ENCODE results near the gene SWI5. TPM values are rescaled to one million over a fixed set of nuclear protein-coding genes. Genes with fewer than 3 reads are reported as not detected.

Gene SWI5
- total and polyA plus RNA-seq, 9 of the 15 experiments (the other 6 are each of a cell fraction or from before 2014, with no cell fraction given), result 62.8 to 133 (median 95.9) TPM

DNA sequence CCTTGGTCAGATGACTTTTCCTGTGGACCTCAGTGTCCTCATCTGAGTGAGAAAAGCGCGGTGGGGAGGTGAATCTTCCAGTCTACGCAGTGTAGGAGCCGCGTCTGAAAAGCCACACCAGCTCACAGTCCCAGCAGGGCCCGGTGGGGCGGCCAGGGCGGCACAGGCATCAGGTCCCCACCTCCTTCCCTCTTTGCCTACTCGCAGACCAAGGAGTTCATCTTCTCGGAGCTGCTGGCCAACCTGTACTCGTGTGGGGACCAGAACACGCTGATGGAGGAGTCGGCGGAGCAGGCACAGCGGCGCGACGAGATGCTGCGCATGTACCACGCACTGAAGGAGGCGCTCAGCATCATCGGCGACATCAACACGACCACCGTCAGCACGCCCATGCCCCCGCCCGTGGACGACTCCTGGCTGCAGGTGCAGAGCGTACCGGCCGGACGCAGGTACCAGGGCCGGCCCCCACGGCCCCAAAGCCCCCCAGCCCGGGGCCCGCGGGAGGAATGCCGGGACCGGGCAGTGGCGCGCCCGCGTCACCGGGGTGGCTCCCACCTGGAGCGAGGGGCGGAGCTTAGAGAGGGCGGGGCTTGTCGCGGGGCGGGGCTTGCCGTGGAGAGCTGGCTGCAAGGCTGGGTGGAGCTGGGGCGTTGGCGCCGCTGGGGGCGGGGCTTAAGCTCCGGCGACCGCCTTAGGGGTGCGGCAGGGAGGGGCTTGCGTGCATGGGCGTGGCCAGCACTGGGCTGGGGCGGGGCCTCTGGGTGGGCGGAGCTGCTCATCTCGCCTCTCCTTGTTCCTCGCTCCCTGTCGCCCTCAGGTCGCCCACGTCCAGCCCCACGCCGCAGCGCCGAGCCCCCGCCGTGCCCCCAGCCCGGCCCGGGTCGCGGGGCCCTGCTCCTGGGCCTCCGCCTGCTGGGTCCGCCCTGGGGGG is 25.9 kb upstream of the SWI5 start (continued):
- TF ChIP-seq ARID4B (CRISPR knock-in tag; IDR thresholded peaks at IDR 0.05), result no peak
- TF ChIP-seq, protein P1, sequence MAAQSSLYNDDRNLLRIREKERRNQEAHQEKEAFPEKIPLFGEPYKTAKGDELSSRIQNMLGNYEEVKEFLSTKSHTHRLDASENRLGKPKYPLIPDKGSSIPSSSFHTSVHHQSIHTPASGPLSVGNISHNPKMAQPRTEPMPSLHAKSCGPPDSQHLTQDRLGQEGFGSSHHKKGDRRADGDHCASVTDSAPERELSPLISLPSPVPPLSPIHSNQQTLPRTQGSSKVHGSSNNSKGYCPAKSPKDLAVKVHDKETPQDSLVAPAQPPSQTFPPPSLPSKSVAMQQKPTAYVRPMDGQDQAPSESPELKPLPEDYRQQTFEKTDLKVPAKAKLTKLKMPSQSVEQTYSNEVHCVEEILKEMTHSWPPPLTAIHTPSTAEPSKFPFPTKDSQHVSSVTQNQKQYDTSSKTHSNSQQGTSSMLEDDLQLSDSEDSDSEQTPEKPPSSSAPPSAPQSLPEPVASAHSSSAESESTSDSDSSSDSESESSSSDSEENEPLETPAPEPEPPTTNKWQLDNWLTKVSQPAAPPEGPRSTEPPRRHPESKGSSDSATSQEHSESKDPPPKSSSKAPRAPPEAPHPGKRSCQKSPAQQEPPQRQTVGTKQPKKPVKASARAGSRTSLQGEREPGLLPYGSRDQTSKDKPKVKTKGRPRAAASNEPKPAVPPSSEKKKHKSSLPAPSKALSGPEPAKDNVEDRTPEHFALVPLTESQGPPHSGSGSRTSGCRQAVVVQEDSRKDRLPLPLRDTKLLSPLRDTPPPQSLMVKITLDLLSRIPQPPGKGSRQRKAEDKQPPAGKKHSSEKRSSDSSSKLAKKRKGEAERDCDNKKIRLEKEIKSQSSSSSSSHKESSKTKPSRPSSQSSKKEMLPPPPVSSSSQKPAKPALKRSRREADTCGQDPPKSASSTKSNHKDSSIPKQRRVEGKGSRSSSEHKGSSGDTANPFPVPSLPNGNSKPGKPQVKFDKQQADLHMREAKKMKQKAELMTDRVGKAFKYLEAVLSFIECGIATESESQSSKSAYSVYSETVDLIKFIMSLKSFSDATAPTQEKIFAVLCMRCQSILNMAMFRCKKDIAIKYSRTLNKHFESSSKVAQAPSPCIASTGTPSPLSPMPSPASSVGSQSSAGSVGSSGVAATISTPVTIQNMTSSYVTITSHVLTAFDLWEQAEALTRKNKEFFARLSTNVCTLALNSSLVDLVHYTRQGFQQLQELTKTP (IDR thresholded peaks at IDR 0.05; ENCODE audit: low read depth in 1 of 2, partially characterized antibody in 2 of 2), result no peak
- TF ChIP-seq TEAD1 (CRISPR knock-in tag; IDR thresholded peaks at IDR 0.05), result no peak
- no peak for TF ChIP-seq ZNF384 (IDR thresholded peaks at IDR 0.05; ENCODE audit: low read depth, low read length)
- no peak for TF ChIP-seq ZNF507 (tag; conservative IDR thresholded peaks at IDR 0.05)
- TF ChIP-seq ZNF583 (CRISPR knock-in tag; IDR thresholded peaks at IDR 0.05), result 0 out of 2 replicates have a peak, but pooled peaks have one; percentile 50
- no peak for TF ChIP-seq GTF2A2 (tag; IDR thresholded peaks at IDR 0.05)
- peak; percentile 28; the same call in 1 of the 2 replicates for TF ChIP-seq JUND (IDR thresholded peaks at IDR 0.05; ENCODE audit: borderline replicate concordance, low read depth, low read length)
- peak; percentile 8; the same call in 1 of the 3 replicates for TF ChIP-seq JUND (tag; IDR thresholded peaks at IDR 0.05; ENCODE audit: borderline replicate concordance, low read depth, low read length)
- TF ChIP-seq POLR3G (IDR thresholded peaks at IDR 0.05; ENCODE audit: extremely low read depth, insufficient read length, insufficient replicate concordance), result no peak
- TF ChIP-seq HEY1 (CRISPR knock-in tag; IDR thresholded peaks at IDR 0.05; ENCODE audit: borderline replicate concordance), result no peak
- TF ChIP-seq MIER1 (IDR thresholded peaks at IDR 0.05; ENCODE audit: low read depth), result no peak
- TF ChIP-seq ETV1 (tag; conservative IDR thresholded peaks at IDR 0.05; ENCODE audit: low read depth), result no peak
- no peak for TF ChIP-seq MTA3 (IDR thresholded peaks at IDR 0.05; ENCODE audit: borderline replicate concordance)
- no peak for TF ChIP-seq ZNF146 (CRISPR knock-in tag; IDR thresholded peaks at IDR 0.05; ENCODE audit: unreplicated experiment)
- TF ChIP-seq IRF2 (CRISPR knock-in tag; IDR thresholded peaks at IDR 0.05), result no peak
